ENCODE data around the gene CCDC169. TPM values are rescaled to one million over a fixed set of nuclear protein-coding genes. Genes with fewer than 3 reads are reported as not detected.

Gene CCDC169
- polyA plus RNA-seq, 1 donor (not counting 4 experiments of a cell fraction or from before 2014, with no cell fraction given): 0.17 TPM

DNA sequence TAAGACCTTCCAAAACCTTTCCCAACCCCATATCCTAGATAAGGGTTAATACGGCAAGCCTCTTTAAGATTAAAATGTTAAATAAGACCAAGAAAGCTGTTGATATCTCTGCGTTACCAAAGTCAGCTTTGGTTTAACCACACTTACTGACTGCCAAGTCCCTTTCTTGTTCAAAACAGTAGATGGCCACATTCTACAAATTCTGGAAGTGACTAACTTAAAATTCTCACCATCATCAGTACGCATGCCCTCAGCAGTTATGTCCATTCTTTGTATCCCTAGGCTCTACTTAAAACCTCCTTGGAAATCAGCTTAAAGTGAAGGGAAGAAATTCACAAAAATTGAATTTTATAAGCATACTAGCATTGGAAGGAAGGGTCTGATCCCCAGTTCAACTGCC lies 106.8 kb downstream of the CCDC169 start:
- H3K9ac ChIP-seq (ENCODE audit: control insufficient read depth, extremely low read depth, insufficient read depth, low read length): no peak overlapping the region
- H2AFZ ChIP-seq (ENCODE audit: control insufficient read depth, low read length): no peak overlapping the region
- TF ChIP-seq EZH2 (IDR thresholded peaks at IDR 0.05; ENCODE audit: low read length): no peak
- TF ChIP-seq, protein P1, sequence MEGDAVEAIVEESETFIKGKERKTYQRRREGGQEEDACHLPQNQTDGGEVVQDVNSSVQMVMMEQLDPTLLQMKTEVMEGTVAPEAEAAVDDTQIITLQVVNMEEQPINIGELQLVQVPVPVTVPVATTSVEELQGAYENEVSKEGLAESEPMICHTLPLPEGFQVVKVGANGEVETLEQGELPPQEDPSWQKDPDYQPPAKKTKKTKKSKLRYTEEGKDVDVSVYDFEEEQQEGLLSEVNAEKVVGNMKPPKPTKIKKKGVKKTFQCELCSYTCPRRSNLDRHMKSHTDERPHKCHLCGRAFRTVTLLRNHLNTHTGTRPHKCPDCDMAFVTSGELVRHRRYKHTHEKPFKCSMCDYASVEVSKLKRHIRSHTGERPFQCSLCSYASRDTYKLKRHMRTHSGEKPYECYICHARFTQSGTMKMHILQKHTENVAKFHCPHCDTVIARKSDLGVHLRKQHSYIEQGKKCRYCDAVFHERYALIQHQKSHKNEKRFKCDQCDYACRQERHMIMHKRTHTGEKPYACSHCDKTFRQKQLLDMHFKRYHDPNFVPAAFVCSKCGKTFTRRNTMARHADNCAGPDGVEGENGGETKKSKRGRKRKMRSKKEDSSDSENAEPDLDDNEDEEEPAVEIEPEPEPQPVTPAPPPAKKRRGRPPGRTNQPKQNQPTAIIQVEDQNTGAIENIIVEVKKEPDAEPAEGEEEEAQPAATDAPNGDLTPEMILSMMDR (optimal IDR thresholded peaks at IDR 0.05 in 1 of 3, IDR thresholded peaks at IDR 0.05 in 1 of 3, conservative IDR thresholded peaks at IDR 0.05 in 1 of 3; ENCODE audit: extremely low read depth in 1 of 3, insufficient read depth in 2 of 3, low read length in 3 of 3): no peak
- H3K4me3 ChIP-seq (ENCODE audit: control insufficient read depth in 2 of 3, extremely low read depth in 1 of 3, insufficient read depth in 2 of 3, low read depth in 1 of 3, low read length in 3 of 3): no peak overlapping the region
- no peaks in the 10 kb centered on the region for H3K9me1 ChIP-seq (ENCODE audit: control insufficient read depth, extremely low read depth, insufficient read depth, low read length)
- no peaks in the 10 kb centered on the region for H3K9me3 ChIP-seq (ENCODE audit: control insufficient read depth, low read depth, low read length)
- H3K27ac ChIP-seq (ENCODE audit: control insufficient read depth, insufficient read depth, low read length): no peak overlapping the region
- no peak overlapping the region for H3K4me2 ChIP-seq (ENCODE audit: control insufficient read depth, extremely low read depth, insufficient read depth, low read depth, low read length)
- FAIRE-seq (no peak), DNase-seq (ENCODE audit: low read depth, low spot score) (no peak)
- no peaks in the 10 kb centered on the region for H4K20me1 ChIP-seq (ENCODE audit: control insufficient read depth, extremely low read depth, insufficient read depth, low read length)
- H3K79me2 ChIP-seq (ENCODE audit: control insufficient read depth, insufficient read depth, low read length): no peaks in the 10 kb centered on the region
- H3K36me3 ChIP-seq (ENCODE audit: control insufficient read depth in 2 of 2, extremely low read depth in 1 of 2, insufficient read depth in 2 of 2, low read length in 2 of 2): no peaks in the 10 kb centered on the region
- dilution Hi-C loops (cut with MboI; ENCODE audit: extremely low pct_ligation_motif_present, low sequenced_read_pairs): no loop called here
- H3K27me3 ChIP-seq (ENCODE audit: control insufficient read depth, extremely low read depth, insufficient read depth, low read length): no peaks in the 10 kb centered on the region
- H3K4me1 ChIP-seq (ENCODE audit: control insufficient read depth, extremely low read depth, insufficient read depth, low read length): no peaks in the 10 kb centered on the region

DNA sequence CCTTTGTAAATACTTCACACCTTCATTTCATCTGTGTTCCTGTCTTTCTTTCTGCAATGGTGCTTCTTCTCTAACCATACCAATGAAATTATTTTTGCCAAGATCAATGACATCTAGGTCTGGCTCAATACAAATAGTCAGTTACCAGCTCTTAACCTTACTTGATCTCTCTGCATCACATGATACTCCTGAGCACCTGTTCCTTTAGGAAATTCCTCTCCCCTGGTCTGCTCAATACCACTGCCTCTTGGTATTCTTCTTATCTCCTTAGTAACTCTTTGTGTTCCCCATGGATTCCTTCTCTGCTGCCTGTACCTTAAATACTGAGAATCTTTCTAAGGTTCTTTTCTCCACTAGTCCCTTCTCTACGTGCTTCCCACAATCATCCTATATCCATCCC lies 109.2 kb downstream of the CCDC169 start:
- no peaks in the 10 kb centered on the region for H3K9me3 ChIP-seq (ENCODE audit: control insufficient read depth, low read depth, low read length)
- TF ChIP-seq, protein P1 (optimal IDR thresholded peaks at IDR 0.05 in 1 of 3, IDR thresholded peaks at IDR 0.05 in 1 of 3, conservative IDR thresholded peaks at IDR 0.05 in 1 of 3; ENCODE audit: extremely low read depth in 1 of 3, insufficient read depth in 2 of 3, low read length in 3 of 3): no peak
- TF ChIP-seq EZH2 (IDR thresholded peaks at IDR 0.05; ENCODE audit: low read length): no peak
- H2AFZ ChIP-seq (ENCODE audit: control insufficient read depth, low read length): no peak overlapping the region
- dilution Hi-C loops (cut with MboI; ENCODE audit: extremely low pct_ligation_motif_present, low sequenced_read_pairs): no loop called here
- no peak for DNase-seq (ENCODE audit: low read depth, low spot score)
- no peak overlapping the region for H3K9ac ChIP-seq (ENCODE audit: control insufficient read depth, extremely low read depth, insufficient read depth, low read length)
- H3K36me3 ChIP-seq (ENCODE audit: control insufficient read depth in 2 of 2, extremely low read depth in 1 of 2, insufficient read depth in 2 of 2, low read length in 2 of 2): no peaks in the 10 kb centered on the region
- FAIRE-seq: no peak
- H4K20me1 ChIP-seq (ENCODE audit: control insufficient read depth, extremely low read depth, insufficient read depth, low read length): no peaks in the 10 kb centered on the region
- no peaks in the 10 kb centered on the region for H3K27me3 ChIP-seq (ENCODE audit: control insufficient read depth, extremely low read depth, insufficient read depth, low read length)
- H3K4me2 ChIP-seq (ENCODE audit: control insufficient read depth, extremely low read depth, insufficient read depth, low read depth, low read length): no peak overlapping the region
- H3K4me1 ChIP-seq (ENCODE audit: control insufficient read depth, extremely low read depth, insufficient read depth, low read length): no peaks in the 10 kb centered on the region
- H3K4me3 ChIP-seq (ENCODE audit: control insufficient read depth in 2 of 3, extremely low read depth in 1 of 3, insufficient read depth in 2 of 3, low read depth in 1 of 3, low read length in 3 of 3): no peak overlapping the region
- H3K27ac ChIP-seq (ENCODE audit: control insufficient read depth, insufficient read depth, low read length): no peak overlapping the region
- H3K79me2 ChIP-seq (ENCODE audit: control insufficient read depth, insufficient read depth, low read length): no peaks in the 10 kb centered on the region
- no peaks in the 10 kb centered on the region for H3K9me1 ChIP-seq (ENCODE audit: control insufficient read depth, extremely low read depth, insufficient read depth, low read length)

Measured in keratinocyte (primary cell).